KMS-11 (cell line): ENCODE data around the gene FBXO9.
A peak's percentile ranks its signal among the peaks of the same experiment; 100 is the strongest.

ENCODE experiments used
- H2AFZ ChIP-seq: fragments of 200-600 bp; sonication (generic); 2 replicates; pipeline ENCODE4 v1.6.1; 2016; ENCODE audit warnings: antibody characterized with exemption, mixed run types, low read depth
- H3K27ac ChIP-seq: fragments of 200-600 bp; sonication (generic); 2 replicates; pipeline ENCODE4 v1.6.1; 2016; ENCODE audit warnings: mild to moderate bottlenecking, mixed run types
- H3K27me3 ChIP-seq: fragments of 200-600 bp; sonication (generic); 2 replicates; pipeline ENCODE4 v1.6.1; 2017; ENCODE audit warnings: mild to moderate bottlenecking, low read depth, mixed run types, moderate library complexity; ENCODE audit not compliant: insufficient read depth
- H3K36me3 ChIP-seq: fragments of 200-600 bp; sonication (generic); 2 replicates; pipeline ENCODE4 v1.6.1; 2017; ENCODE audit warnings: mild to moderate bottlenecking, mixed run types; ENCODE audit not compliant: insufficient read depth
- H3K4me1 ChIP-seq: fragments of 200-600 bp; sonication (generic); 2 replicates; pipeline ENCODE4 v1.6.1; 2016; ENCODE audit warnings: mild to moderate bottlenecking, low read depth, mixed run types; ENCODE audit not compliant: poor library complexity, severe bottlenecking
- H3K4me2 ChIP-seq: fragments of 200-600 bp; sonication (generic); 2 replicates; pipeline ENCODE4 v1.7.0; 2016; ENCODE audit warnings: mild to moderate bottlenecking, mixed run types
- H3K4me3 ChIP-seq: fragments of 200-600 bp; sonication (generic); IDR thresholded peaks from 2 replicates; pipeline ENCODE4 v1.6.1; 2017; ENCODE audit warnings: low read depth, low read length, mixed read lengths; ENCODE audit not compliant: insufficient read depth
- H3K79me2 ChIP-seq: fragments of 200-600 bp; sonication (generic); 2 replicates; pipeline ENCODE4 v1.6.1; 2016; ENCODE audit warnings: low read depth, mixed run types; ENCODE audit not compliant: insufficient read depth
- H3K9ac ChIP-seq: fragments of 200-600 bp; sonication (generic); 2 replicates; pipeline ENCODE4 v1.6.1; 2016; ENCODE audit warnings: mild to moderate bottlenecking, mixed run types
- H4K20me1 ChIP-seq: fragments of 200-600 bp; sonication (generic); 2 replicates; pipeline ENCODE4 v1.6.1; 2016; ENCODE audit warnings: mild to moderate bottlenecking, mixed run types; ENCODE audit not compliant: insufficient read depth
- CTCF ChIP-seq: fragments of 200-600 bp; sonication (generic); conservative IDR thresholded peaks from 2 replicates; pipeline ENCODE4 v1.6.1; 2017; ENCODE audit warnings: low read depth, mild to moderate bottlenecking, antibody characterized with exemption, low read length, moderate library complexity, mixed read lengths

The FBXO9 gene

GRCh38 chr6:53029257-53029656 is 35.9 kb upstream of the FBXO9 start:
- Histone ChIP-seq H3K4me2 (peak overlapping the region; percentile 68), H2AFZ (no peak overlapping the region), H3K4me3 (no peak overlapping the region), H4K20me1 (no peaks in the 10 kb centered on the region), H3K4me1 (peaks cover 78% of the 10 kb centered on the region), H3K27ac (peak overlapping the region; percentile 86), H3K9ac (peak overlapping the region; percentile 40; the same call in 1 of the 2 replicates), H3K27me3 (no peaks in the 10 kb centered on the region), H3K79me2 (no peaks in the 10 kb centered on the region; the same call in 1 of the 2 replicates), H3K36me3 (peaks cover 6% of the 10 kb centered on the region; the same call in 1 of the 2 replicates)
- no peak for TF ChIP-seq CTCF

GRCh38 chr6:53029761-53030160 is 35.4 kb upstream of the FBXO9 start:
- peaks cover 6% of the 10 kb centered on the region; the same call in 1 of the 2 replicates for H3K36me3 ChIP-seq
- H4K20me1 ChIP-seq = no peaks in the 10 kb centered on the region
- no peak for TF ChIP-seq CTCF
- peak overlapping the region; percentile 86 for H3K27ac ChIP-seq
- no peaks in the 10 kb centered on the region for H3K27me3 ChIP-seq
- peak overlapping the region; percentile 68 for H3K4me2 ChIP-seq
- H2AFZ ChIP-seq = no peak overlapping the region
- H3K79me2 ChIP-seq = no peaks in the 10 kb centered on the region; the same call in 1 of the 2 replicates
- H3K4me1 ChIP-seq = peaks cover 78% of the 10 kb centered on the region
- no peak overlapping the region for H3K4me3 ChIP-seq
- H3K9ac ChIP-seq = peak overlapping the region; percentile 40; the same call in 1 of the 2 replicates

- TF ChIP-seq CTCF = no peak
- H3K36me3 ChIP-seq = peaks cover 6% of the 10 kb centered on the region; the same call in 1 of the 2 replicates
Measured at GRCh38 chr6:53031281-53031680, 33.9 kb upstream of the FBXO9 start.

GRCh38 chr6:53032849-53033248 is 32.4 kb upstream of the FBXO9 start:
- no peak overlapping the region for H3K9ac ChIP-seq
- H2AFZ ChIP-seq = no peak overlapping the region
- no peaks in the 10 kb centered on the region; the same call in 1 of the 2 replicates for H3K79me2 ChIP-seq
- H3K27me3 ChIP-seq = no peaks in the 10 kb centered on the region
- TF ChIP-seq CTCF = no peak
- no peak overlapping the region for H3K27ac ChIP-seq
- peaks cover 6% of the 10 kb centered on the region; the same call in 1 of the 2 replicates for H3K36me3 ChIP-seq
- no peaks in the 10 kb centered on the region for H4K20me1 ChIP-seq
- no peak overlapping the region for H3K4me2 ChIP-seq
- no peak overlapping the region for H3K4me3 ChIP-seq
- H3K4me1 ChIP-seq = peaks cover 72% of the 10 kb centered on the region

More at GRCh38 chr6:53031281-53031680, 33.9 kb upstream of the FBXO9 start:
- no peak overlapping the region for H3K9ac ChIP-seq
- H3K4me2 ChIP-seq = peak overlapping the region; percentile 68
- H3K79me2 ChIP-seq = no peaks in the 10 kb centered on the region; the same call in 1 of the 2 replicates
- peak overlapping the region; percentile 86 for H3K27ac ChIP-seq
- H3K4me3 ChIP-seq = no peak overlapping the region
- H3K27me3 ChIP-seq = no peaks in the 10 kb centered on the region
- H4K20me1 ChIP-seq = no peaks in the 10 kb centered on the region
- peaks cover 77% of the 10 kb centered on the region for H3K4me1 ChIP-seq
- no peak overlapping the region for H2AFZ ChIP-seq
